Measurements from ENCODE around the gene B4GALT7.

B4GALT7 gene

DNA sequence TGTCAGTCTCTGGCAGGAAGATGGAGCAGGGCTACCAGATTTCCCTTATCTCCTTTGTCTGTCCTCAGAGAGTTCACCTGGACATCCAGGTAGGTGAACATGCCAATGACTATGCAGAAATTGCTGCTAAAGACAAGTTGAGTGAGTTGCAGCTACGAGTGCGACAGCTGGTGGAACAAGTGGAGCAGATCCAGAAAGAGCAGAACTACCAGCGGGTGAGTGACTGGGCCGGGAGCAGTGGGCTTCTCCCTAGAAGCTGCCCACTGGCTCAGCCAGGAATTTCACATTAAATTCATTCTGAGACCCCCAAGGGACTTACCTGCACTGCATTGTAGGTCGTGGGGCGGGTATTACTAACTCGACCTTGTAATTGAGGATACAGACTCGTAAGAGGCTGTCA, 5.9 kb upstream of the B4GALT7 start:
- DNase-seq (ENCODE audit: low read depth), result no peak

DNA sequence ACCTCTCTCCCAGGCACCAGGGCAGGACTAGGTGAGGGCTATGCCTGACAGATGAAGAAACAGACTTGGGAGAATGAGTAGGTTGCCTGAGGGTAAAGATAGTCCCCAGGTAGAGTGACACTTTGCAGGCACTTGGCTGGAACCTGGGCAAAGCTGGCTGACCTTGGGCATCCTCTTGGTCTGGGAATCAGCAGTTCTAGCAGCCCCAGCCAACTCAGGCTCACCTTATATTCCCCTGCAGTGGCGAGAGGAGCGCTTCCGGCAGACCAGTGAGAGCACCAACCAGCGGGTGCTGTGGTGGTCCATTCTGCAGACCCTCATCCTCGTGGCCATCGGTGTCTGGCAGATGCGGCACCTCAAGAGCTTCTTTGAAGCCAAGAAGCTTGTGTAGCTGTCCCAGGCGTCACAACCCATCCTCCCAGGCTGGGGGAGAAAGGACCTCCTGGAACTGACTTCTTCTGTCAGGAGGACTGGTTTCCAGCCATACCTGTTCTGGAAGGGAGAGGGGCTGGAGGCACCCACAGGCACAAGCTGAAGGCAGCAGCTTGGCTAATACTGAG, 4.8 kb upstream of the B4GALT7 start:
- no peak for DNase-seq (ENCODE audit: low read depth)

- DNase-seq (ENCODE audit: low read depth), result no peak
Measured at GRCh38 chr5:177595991-177596774, 3.7 kb upstream of the B4GALT7 start.

GRCh38 chr5:177596775-177597238, 3.1 kb upstream of the B4GALT7 start:
- no peak for DNase-seq (ENCODE audit: low read depth)

DNA sequence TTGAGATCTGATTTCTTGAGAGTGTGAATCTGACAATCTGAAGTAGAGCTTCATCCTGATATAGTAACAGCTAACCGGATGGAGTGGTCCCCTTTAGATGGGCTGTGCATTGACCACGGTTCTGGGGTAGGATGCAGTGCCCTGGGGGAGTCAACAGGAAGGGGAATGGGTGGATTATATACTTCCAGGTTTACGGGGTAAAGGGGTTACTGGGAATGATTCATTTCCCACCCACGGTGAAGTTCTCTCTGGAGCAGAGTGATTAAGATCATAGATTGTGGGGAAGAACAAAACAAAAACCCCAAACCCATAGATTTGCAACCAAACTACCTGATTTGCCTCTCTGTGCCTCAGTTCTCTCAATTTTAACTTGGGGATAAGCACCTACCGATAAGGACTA, 1.5 kb upstream of the B4GALT7 start:
- no peak for DNase-seq (ENCODE audit: low read depth)

DNA sequence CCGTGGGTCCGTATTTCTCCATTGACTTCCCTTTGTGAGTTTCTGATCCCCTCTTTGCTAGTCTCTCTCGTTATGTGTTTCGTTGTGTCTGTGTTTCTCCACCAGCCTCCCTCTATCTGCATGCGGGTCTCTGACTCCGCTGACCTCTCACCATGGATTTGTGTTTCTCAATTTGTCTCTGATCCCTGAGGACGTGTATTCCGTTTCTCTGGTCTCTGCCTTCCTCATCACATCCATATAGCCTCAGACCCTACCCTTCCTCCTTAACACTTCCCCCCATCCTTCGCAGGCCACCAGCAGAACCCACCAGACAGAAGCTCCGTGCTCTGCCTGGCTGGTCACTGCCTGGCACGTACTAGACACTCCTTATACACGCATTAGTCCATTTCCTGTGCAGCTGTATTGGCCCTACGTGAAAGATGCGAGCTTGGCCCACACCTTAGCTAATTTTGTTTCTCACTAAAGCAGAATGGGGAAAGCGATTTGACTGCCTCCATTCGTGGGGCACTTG, 631 bp downstream of the B4GALT7 start:
- no peak for DNase-seq (ENCODE audit: low read depth)

DNA sequence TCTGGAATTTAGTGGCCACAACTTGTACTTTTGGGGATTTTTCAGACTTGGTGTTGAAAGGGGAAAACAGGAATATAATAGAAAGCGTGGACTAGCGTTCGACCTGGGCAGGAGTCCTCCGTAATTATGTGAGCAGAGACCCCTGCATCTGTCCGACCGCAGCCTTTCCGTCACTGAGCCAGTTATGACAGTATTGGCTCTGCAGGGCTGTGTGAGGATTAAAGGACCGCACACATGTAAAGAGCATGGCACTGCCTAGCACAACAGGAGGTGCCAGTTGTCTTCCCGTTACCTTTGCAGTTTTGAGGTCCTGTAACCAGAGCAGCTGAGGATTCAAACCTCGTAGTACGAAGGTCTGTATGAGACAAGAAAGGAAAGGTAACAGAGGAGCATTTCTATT, 1.2 kb downstream of the B4GALT7 start:
- no peak for DNase-seq (ENCODE audit: low read depth)

- DNase-seq (ENCODE audit: low read depth), result no peak
Measured at GRCh38 chr5:177601577-177602457, 1.9 kb downstream of the B4GALT7 start.

DNA sequence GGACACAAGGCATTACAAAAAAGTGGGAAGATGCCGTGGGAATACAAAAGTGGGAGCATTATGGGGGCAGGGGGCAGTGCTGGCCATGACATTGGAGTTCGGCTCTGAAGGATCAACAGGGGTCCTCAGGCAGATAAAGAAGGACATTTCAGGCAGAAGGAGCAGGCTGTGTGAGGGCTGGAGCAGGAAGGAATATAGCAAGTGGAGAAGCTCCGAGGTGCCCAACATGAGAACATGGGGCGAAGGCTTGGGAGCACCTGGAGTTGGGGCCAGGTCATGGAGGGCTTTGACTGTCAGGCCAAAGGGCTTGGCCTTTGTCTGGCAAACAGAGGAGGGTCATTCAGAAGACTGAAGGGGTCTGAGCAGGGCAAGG, 2.5 kb downstream of the B4GALT7 start:
- no peak for DNase-seq (ENCODE audit: low read depth)

DNA sequence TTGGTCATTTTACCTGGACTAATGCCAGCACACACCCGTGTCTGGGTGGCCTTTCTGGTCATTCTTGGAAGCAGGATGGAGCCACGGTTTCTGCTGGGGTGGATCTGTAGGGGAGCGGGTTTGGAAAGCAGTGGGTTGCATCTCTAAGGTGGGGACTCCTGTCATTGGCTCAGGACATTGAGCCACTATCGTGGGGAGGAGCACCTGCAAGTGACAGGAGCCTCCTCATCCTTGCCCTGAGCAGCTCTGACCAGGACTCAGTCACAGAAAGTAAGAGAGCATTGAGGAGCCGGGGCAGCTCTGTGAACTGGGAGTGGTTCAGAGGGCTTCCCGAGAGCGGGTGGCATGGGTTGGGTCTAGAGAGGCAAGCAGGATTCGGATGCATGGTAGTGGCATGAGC, 3.7 kb downstream of the B4GALT7 start:
- no peak for DNase-seq (ENCODE audit: low read depth)

- no peak for DNase-seq (ENCODE audit: low read depth)
Measured at GRCh38 chr5:177604116-177604521, 4.2 kb downstream of the B4GALT7 start.

- no peak for DNase-seq (ENCODE audit: low read depth)
Measured at GRCh38 chr5:177604656-177605055, 4.7 kb downstream of the B4GALT7 start.

DNA sequence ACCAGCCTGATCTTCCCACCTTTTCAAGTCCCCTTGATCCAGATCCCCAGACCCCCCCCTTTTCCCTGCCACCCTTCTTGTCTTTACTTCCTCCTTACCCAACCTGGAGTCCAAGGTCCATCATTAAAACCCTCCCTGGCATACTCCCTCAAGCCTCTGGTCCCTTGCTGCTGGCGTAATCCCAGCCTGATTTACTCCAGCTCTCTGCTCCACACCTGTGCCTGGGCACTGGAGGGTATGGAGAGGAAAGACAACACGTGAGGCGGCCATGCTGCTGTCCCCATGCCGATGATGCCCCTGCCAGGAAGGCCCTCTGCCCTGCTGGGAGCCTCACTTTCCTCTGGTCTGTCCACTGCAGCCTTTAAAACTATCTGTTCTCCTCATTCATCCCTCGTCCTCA, 5.1 kb downstream of the B4GALT7 start:
- no peak for DNase-seq (ENCODE audit: low read depth)

GRCh38 chr5:177605667-177606066, 5.7 kb downstream of the B4GALT7 start:
- DNase-seq (ENCODE audit: low read depth), result no peak

- no peak for DNase-seq (ENCODE audit: low read depth)
Measured at GRCh38 chr5:177606071-177607051, 6.4 kb downstream of the B4GALT7 start.

DNA sequence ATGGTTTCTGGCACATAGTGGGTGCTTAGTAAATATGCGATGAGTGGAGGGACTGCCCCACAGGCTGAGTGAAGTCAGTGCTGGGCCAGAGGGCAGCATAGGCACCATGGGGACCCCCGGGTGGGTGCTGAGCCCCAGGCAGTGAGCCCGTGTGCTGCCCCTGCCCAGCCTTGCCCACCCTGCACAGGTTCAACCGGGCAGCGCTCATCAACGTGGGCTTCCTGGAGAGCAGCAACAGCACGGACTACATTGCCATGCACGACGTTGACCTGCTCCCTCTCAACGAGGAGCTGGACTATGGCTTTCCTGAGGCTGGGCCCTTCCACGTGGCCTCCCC, 7.2 kb downstream of the B4GALT7 start:
- no peak for DNase-seq (ENCODE audit: low read depth)

DNA sequence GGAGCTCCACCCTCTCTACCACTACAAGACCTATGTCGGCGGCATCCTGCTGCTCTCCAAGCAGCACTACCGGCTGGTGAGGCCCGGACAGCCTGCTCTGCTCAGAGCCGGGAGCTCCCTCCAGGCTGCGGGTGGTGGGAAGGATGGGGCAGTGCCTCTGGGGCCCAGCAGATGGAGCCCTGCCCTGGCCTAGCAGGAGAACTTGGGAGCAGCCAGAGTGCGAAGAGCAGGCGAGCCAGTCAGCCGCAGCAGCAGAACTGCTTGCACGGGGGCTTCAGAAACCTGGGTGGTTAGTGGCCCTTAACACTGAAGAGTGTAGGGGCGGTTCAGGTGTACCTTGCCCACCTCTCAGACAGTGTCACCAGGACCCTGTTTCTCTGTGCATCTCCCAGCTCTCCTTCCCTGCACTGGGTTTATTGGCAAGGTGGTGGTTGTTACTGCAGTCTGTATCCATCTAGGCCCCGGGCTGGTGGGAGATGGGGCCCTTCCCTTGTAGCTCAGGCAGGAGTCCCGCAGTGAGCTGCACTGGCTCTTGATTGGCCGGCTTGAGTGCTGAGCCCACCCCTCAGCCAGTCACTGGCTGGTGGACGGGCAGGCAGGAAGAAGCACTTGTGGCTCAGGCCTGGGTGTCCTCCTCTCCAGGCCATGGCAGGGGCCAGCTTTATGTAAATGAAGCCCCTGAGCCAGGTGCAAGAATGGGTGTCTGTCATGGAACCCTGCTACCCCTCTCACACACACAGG, 7.7 kb downstream of the B4GALT7 start:
- DNase-seq (ENCODE audit: low read depth), result peak; percentile 17

GRCh38 chr5:177608243-177609075, 8.5 kb downstream of the B4GALT7 start:
- no peak for DNase-seq (ENCODE audit: low read depth)

DNA sequence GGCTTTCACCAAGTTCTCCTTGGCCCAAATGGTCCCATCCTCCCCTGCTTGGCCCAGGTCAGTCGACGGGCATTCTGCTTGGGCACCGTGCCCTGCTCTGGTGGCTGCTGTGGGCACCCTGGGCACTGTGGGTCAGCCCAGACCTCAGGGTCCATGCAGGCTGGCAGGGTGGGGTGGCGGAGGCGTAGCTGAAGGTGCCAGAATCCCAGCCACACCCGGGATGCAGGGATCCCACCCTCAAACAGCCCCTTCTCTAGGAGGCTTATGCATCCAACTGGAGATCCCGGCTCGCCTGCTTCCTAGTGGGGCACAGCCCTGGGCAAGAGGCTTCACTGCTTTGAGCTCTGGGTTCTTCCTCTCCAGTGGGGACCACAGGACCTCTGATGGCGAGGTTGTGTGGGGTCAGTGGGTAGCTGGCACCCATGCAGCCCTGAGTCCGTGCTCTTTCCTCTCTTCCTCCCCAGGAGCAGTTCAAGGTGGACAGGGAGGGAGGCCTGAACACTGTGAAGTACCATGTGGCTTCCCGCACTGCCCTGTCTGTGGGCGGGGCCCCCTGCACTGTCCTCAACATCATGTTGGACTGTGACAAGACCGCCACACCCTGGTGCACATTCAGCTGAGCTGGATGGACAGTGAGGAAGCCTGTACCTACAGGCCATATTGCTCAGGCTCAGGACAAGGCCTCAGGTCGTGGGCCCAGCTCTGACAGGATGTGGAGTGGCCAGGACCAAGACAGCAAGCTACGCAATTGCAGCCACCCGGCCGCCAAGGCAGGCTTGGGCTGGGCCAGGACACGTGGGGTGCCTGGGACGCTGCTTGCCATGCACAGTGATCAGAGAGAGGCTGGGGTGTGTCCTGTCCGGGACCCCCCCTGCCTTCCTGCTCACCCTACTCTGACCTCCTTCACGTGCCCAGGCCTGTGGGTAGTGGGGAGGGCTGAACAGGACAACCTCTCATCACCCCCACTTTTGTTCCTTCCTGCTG, 9.4 kb downstream of the B4GALT7 start:
- DNase-seq (ENCODE audit: low read depth), result no peak

Data from stimulated activated CD8-positive, alpha-beta memory T cell treated with anti-CD3 and anti-CD28 coated beads, Interleukin-12 subunit alpha, Interleukin-12 subunit beta, amount 100 ng/mL, for 1 hour (primary cell).